Measurements from ENCODE around the gene HERC4.
"Not testable (repeated sequence)": the region's sequence is repeated elsewhere in the genome, so short reads cannot be mapped to it uniquely, and the experiment has no call there.

Gene HERC4

GRCh38 chr10:68010426-68010940 lies 64.6 kb downstream of the HERC4 start:
- TF ChIP-seq ZFX (IDR thresholded peaks at IDR 0.05; ENCODE audit: borderline replicate concordance): no peak
- TF ChIP-seq CTCF (IDR thresholded peaks at IDR 0.05): no peak
- no peak overlapping the region for H3K27ac ChIP-seq

GRCh38 chr10:68007356-68007755 lies 67.7 kb downstream of the HERC4 start:
- H3K27ac ChIP-seq: no peak overlapping the region
- TF ChIP-seq ZFX (IDR thresholded peaks at IDR 0.05; ENCODE audit: borderline replicate concordance) (no peak), CTCF (IDR thresholded peaks at IDR 0.05) (no peak)

GRCh38 chr10:68001539-68001938 lies 73.5 kb downstream of the HERC4 start:
- no peak overlapping the region for H3K27ac ChIP-seq
- TF ChIP-seq CTCF (IDR thresholded peaks at IDR 0.05) (no peak), ZFX (IDR thresholded peaks at IDR 0.05; ENCODE audit: borderline replicate concordance) (no peak)

- no peak overlapping the region for H3K27ac ChIP-seq
- TF ChIP-seq ZFX (IDR thresholded peaks at IDR 0.05; ENCODE audit: borderline replicate concordance): no peak
- TF ChIP-seq CTCF (IDR thresholded peaks at IDR 0.05): no peak
Measured at GRCh38 chr10:68001000-68001399, 74.1 kb downstream of the HERC4 start.

GRCh38 chr10:67990093-67990492 lies 85.0 kb downstream of the HERC4 start:
- TF ChIP-seq ZFX (IDR thresholded peaks at IDR 0.05; ENCODE audit: borderline replicate concordance) (no peak), CTCF (IDR thresholded peaks at IDR 0.05) (no peak)
- no peak overlapping the region for H3K27ac ChIP-seq

- TF ChIP-seq ZFX (IDR thresholded peaks at IDR 0.05; ENCODE audit: borderline replicate concordance) (no peak), CTCF (IDR thresholded peaks at IDR 0.05) (no peak)
- no peak overlapping the region for H3K27ac ChIP-seq
Measured at GRCh38 chr10:67988606-67989005, 86.5 kb downstream of the HERC4 start.

GRCh38 chr10:67982603-67983002 lies 92.5 kb downstream of the HERC4 start:
- not testable (repeated sequence) for H3K27ac ChIP-seq

GRCh38 chr10:67978749-67979148 lies 96.3 kb downstream of the HERC4 start:
- no peak for TF ChIP-seq ZFX (IDR thresholded peaks at IDR 0.05; ENCODE audit: borderline replicate concordance)
- no peak for TF ChIP-seq CTCF (IDR thresholded peaks at IDR 0.05)
- no peak overlapping the region for H3K27ac ChIP-seq

Data from 22Rv1 (cell line).